Gastroesophageal sphincter (tissue), 4 donors: ENCODE data around the gene IGFBP7. TPM values are rescaled to one million over a fixed set of nuclear protein-coding genes. Genes with fewer than 3 reads are reported as not detected.

Experiments
- ATAC-seq: fragments of 150-250 bp; one replicate; pipeline ENCODE4 v1.9.1; 2016; ENCODE audit warnings: mild to moderate bottlenecking, moderate library complexity
- H3K27ac ChIP-seq, 4 donors: fragments of 200-600 bp; sonication (generic) in 3 of 4; 1 replicate in 3 of 4; 2 replicates in 1 of 4; pipeline ENCODE4 v1.5.1; 2016 to 2019
- H3K27me3 ChIP-seq: fragments of 200-600 bp; sonication (generic); one replicate; pipeline ENCODE4 v1.5.1; 2019
- H3K36me3 ChIP-seq, 2 donors: fragments of 200-600 bp; sonication (generic); one replicate each; pipeline ENCODE4 v1.5.1; 2019; ENCODE audit warnings: control low read depth in 1 of 2
- H3K4me1 ChIP-seq, 3 donors: fragments of 200-600 bp; sonication (generic); 1 replicate in 2 of 3; 2 replicates in 1 of 3; pipeline ENCODE4 v1.5.1; 2016 to 2019; ENCODE audit warnings: control low read depth in 2 of 3
- H3K4me3 ChIP-seq, 2 donors: fragments of 200-600 bp; sonication (generic); one replicate each; pipeline ENCODE4 v1.5.1; 2019; ENCODE audit warnings: mild to moderate bottlenecking in 1 of 2, moderate library complexity in 1 of 2
- H3K9me3 ChIP-seq, 3 donors: fragments of 200-600 bp; sonication (generic); one replicate each; pipeline ENCODE4 v1.5.1; 2017 to 2019; ENCODE audit warnings: control low read depth in 2 of 3
- EP300 ChIP-seq: sonication (generic); formaldehyde crosslinking; IDR thresholded peaks from one replicate; pipeline ENCODE4 v1.6.1; 2017; ENCODE audit warnings: antibody characterized with exemption, mild to moderate bottlenecking
- POLR2A ChIP-seq, 2 donors: fragments of 450-650 bp; IDR thresholded peaks; one replicate each; pipeline ENCODE4 v1.6.1; 2017; ENCODE audit warnings: antibody characterized with exemption in 2 of 2, mild to moderate bottlenecking in 2 of 2, moderate library complexity in 1 of 2
- POLR2AphosphoS5 ChIP-seq: sonication (generic); formaldehyde crosslinking; IDR thresholded peaks from one replicate; pipeline ENCODE4 v1.6.1; 2017; ENCODE audit warnings: antibody characterized with exemption
- WGBS, 2 donors: methylation state at CpG; one replicate each; pipeline ENCODE4 v1.1.5; 2018; ENCODE audit warnings: low coverage in 1 of 2; 5-methylcytosine and 5-hydroxymethylcytosine counted together
- total RNA-seq, 4 donors: library from RNA; depleted of rRNA; stranded (reverse); fragments of >200 nt; gene quantifications; one replicate each; pipeline ENCODE4 v1.1.0, GENCODE V29; 2016
- TF ChIP-seq, protein P1 (sequence below), 4 experiments: fragments of 200-600 bp in 2 of 4; fragments of 450-650 bp in 2 of 4; sonication (generic) in 1 of 4; IDR thresholded peaks; one replicate each; pipeline ENCODE4 v1.5.1; 2017 to 2019; ENCODE audit warnings: antibody characterized with exemption in 4 of 4, mild to moderate bottlenecking in 2 of 4, moderate library complexity in 2 of 4

The IGFBP7 gene
- total RNA-seq, 4 donors from 2014 or later = 478 to 876 (median 798) TPM

DNA sequence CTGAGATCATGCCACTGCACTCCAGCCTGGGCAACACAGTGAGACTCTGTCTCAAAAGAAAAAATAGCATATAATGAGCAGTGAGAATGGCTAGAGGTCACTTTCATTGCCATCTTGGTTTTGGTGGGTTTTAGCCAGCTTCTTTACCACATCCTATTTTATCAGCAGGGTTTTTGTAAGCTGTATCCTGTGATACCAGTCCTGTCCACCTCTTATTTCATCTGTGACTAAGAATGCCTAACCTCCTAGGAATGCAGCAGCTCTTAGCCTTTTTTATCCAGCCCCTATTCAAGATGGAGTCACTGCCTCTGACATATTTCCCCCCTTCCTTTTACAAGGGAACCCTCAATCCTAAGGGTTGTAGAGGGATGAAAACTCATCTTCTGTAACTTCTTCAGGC is 26.1 kb upstream of the IGFBP7 start:
- Histone ChIP-seq H3K27ac (no peak overlapping the region), H3K27me3 (no peaks in the 10 kb centered on the region), H3K4me3 (no peak overlapping the region), H3K4me1 (peaks cover 0 to 14% (median 4%) of the 10 kb centered on the region in 3 donors), H3K9me3 (no peaks in the 10 kb centered on the region), H3K36me3 (no peaks in the 10 kb centered on the region)
- TF ChIP-seq EP300 (no peak), POLR2AphosphoS5 (no peak), POLR2A (IDR thresholded peaks at IDR 0.05) (no peak)
- TF ChIP-seq, protein P1, sequence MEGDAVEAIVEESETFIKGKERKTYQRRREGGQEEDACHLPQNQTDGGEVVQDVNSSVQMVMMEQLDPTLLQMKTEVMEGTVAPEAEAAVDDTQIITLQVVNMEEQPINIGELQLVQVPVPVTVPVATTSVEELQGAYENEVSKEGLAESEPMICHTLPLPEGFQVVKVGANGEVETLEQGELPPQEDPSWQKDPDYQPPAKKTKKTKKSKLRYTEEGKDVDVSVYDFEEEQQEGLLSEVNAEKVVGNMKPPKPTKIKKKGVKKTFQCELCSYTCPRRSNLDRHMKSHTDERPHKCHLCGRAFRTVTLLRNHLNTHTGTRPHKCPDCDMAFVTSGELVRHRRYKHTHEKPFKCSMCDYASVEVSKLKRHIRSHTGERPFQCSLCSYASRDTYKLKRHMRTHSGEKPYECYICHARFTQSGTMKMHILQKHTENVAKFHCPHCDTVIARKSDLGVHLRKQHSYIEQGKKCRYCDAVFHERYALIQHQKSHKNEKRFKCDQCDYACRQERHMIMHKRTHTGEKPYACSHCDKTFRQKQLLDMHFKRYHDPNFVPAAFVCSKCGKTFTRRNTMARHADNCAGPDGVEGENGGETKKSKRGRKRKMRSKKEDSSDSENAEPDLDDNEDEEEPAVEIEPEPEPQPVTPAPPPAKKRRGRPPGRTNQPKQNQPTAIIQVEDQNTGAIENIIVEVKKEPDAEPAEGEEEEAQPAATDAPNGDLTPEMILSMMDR (IDR thresholded peaks at IDR 0.05) = no peak
- ATAC-seq = no peak

DNA sequence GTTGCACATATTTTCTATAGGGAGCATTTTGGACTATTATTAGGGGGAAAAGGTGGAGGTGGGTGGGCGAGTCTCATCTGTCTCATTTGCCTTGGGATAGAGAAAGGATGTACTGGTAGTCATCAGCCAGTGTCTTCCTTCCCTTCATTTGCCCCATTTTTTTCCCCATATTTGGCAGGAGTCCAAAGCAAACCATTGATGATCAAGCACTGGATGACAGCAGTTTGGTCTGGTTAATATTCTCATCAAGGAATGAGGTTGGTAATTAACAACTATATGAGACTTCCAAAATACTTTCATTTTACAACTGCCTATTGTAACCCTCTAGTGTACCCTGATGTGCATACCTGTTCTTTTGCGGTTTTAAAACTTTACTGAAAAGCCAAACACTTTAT is 22.6 kb upstream of the IGFBP7 start:
- no peaks in the 10 kb centered on the region for H3K9me3 ChIP-seq
- no peak for ATAC-seq
- H3K27me3 ChIP-seq = no peaks in the 10 kb centered on the region
- no peak overlapping the region for H3K4me3 ChIP-seq
- TF ChIP-seq POLR2A (IDR thresholded peaks at IDR 0.05) (no peak), POLR2AphosphoS5 (no peak), EP300 (no peak)
- TF ChIP-seq, protein P1 (IDR thresholded peaks at IDR 0.05) = no peak
- H3K27ac ChIP-seq = peak overlapping the region in 1 of 4 donors; percentile 45
- WGBS, 2 donors = 67 to 69% methylated on average over 2 of the region's 2 CpGs
- H3K4me1 ChIP-seq = peaks cover 0 to 14% (median 4%) of the 10 kb centered on the region in 3 donors
- H3K36me3 ChIP-seq = no peaks in the 10 kb centered on the region

DNA sequence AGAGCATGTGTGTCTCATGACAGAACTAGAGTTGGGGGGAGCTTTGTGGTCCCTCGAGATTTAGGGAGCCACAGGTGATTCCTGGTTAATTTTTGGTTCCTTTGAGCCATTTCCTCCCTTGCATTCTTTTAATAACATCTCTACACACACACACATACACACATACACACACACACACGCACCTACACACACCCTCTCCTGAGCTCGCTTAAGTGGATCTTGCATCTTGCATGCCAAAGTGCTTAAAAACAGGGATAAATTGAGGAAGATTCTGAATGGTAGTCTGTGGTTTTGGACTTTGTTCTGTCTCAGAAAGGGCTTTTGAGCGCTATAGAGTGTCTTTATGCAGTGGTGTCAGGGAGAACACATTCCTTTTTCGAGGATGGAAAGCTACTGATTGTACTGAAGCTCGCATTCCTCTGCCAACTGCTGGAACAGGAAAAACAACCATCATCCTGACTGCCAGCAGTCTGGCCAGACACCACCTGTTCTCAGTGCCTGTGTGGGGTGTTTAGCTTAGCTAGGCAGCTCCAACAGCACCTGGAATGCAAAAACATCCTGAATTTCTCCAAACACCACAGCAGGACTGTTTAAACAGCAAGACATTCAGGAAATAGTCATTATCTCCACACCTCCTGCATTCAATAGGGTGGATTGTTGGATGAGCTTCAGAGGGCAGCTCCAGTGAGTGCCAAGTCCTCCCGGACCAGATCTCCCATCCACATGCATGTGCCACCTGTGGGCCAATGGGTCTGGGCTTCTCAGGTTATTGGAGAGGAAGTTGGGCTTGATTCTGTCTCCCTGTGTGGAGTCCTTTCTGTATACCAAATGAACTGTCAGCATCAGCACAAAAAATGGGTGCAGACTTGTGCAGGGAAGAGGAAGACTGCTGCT is 21.9 kb upstream of the IGFBP7 start:
- peak; percentile 60 for ATAC-seq
- peaks cover 0 to 14% (median 4%) of the 10 kb centered on the region in 3 donors for H3K4me1 ChIP-seq
- H3K36me3 ChIP-seq = no peaks in the 10 kb centered on the region
- no peaks in the 10 kb centered on the region for H3K9me3 ChIP-seq
- TF ChIP-seq EP300 (no peak), POLR2AphosphoS5 (no peak), POLR2A (IDR thresholded peaks at IDR 0.05) (no peak)
- TF ChIP-seq, protein P1 (IDR thresholded peaks at IDR 0.05) = no peak
- H3K27me3 ChIP-seq = no peaks in the 10 kb centered on the region
- peak overlapping the region in 2 of 4 donors; percentile 41 to 45 for H3K27ac ChIP-seq
- WGBS, 2 donors = 65 to 67% methylated on average over 1 to 7 of the region's 7 CpGs
- no peak overlapping the region for H3K4me3 ChIP-seq

DNA sequence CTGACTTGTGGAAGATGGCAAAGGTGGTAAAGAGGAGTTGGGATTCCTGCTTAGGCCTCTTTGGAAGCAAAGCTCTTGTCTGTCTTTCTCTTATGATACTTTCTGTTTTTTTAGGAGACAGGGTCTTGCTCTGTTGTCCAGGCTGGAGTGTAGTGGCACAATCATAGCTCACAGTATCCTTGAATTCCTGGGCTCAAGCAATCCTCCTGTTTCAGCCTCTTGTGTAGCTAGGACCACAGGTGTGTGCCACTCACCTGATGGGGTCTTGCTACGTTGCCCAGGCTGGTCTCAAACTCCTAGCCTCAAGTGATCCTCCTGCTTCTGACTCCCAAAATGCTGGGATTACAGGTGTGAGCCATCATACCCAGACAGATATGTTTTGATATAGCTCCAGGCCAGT is 19.3 kb upstream of the IGFBP7 start:
- Histone ChIP-seq H3K27ac (no peak overlapping the region), H3K4me3 (no peak overlapping the region), H3K36me3 (no peaks in the 10 kb centered on the region), H3K4me1 (peaks cover 0 to 14% (median 4%) of the 10 kb centered on the region in 3 donors), H3K27me3 (no peaks in the 10 kb centered on the region), H3K9me3 (no peaks in the 10 kb centered on the region)
- TF ChIP-seq POLR2A (IDR thresholded peaks at IDR 0.05) (no peak), POLR2AphosphoS5 (no peak), EP300 (no peak)
- TF ChIP-seq, protein P1 (IDR thresholded peaks at IDR 0.05) = no peak
- WGBS, 2 donors = 100% methylated on average over 1 of the region's 1 CpG
- ATAC-seq = no peak

DNA sequence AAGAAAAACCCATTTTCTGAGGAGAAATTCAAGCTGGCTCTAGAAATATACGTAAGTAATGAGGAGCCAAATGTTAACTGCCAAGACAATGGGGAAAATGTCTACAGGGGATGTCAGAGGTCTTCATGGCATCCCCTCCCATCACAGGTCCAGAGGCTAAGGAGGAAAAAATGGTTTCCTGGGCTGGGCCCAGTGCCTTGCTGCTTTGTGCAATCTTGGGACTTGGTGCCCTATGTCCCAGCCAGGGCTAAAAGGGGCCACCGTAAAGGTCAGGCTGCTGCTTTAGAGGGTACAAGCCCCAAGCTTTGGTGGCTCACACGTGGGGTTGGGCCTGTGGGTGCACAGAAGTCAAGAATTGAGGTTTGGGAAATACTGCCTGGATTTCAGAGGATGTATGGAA is 17.2 kb upstream of the IGFBP7 start:
- Histone ChIP-seq H3K27ac (no peak overlapping the region), H3K4me3 (no peak overlapping the region), H3K4me1 (peaks cover 0 to 7% (median 3%) of the 10 kb centered on the region in 3 donors), H3K36me3 (no peaks in the 10 kb centered on the region), H3K27me3 (no peaks in the 10 kb centered on the region), H3K9me3 (peaks cover 0 to 9% (median 0%) of the 10 kb centered on the region in 3 donors)
- TF ChIP-seq POLR2A (IDR thresholded peaks at IDR 0.05) (no peak), EP300 (no peak), POLR2AphosphoS5 (no peak)
- TF ChIP-seq, protein P1 (IDR thresholded peaks at IDR 0.05) = no peak
- ATAC-seq = no peak
- WGBS, 2 donors = 50 to 100% methylated on average over 1 to 2 of the region's 3 CpGs
